ENCODE results near the gene TRIP11. TPM values are rescaled to one million over a fixed set of nuclear protein-coding genes. Genes with fewer than 3 reads are reported as not detected.
A peak's percentile ranks its signal among the peaks of the same experiment; 100 is the strongest.

The TRIP11 gene
- polyA plus RNA-seq, 1 donor from 2014 or later, result 8.8 TPM

DNA sequence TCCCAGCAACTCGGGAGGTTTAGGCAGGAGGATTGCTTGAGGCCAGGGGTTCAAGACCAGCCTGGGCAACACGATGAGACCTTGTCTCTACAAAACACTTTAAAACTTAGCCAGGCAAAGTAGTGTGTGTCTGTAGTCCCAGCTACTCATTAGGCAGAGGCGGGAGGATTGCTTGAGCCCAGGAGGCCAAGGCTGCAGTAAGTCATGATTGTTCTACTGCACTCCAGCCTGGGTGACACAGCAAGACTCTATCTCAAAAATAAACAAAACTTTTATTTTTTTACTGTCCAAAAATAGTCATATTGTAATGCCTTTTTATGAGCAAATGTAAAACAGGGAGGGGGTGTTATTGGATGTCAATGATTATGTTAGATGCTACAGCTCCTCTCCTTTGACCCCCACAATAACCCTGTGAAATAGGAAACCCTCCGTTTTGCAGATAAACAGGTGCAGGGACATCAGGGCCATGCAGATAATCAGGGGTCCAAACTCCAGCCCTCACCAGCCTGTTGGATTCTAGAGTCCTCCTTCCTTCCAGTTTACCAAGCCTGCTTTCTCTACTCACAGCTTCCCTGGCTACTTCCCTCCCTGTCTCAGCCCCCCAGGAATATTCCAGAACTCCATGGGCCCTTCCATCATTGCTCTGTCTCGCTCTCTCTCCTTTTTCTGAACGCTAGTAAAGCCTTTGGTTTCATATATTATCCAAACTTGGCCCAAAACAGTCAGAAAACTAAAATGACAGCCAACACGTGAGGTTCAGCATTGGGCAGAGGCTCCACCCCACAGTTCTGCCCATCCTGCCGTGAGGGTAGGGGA, 86.5 kb downstream of the TRIP11 start:
- Histone ChIP-seq H3K4me3 (ENCODE audit: low read length) (no peak overlapping the region), H2AFZ (ENCODE audit: low read depth, low read length) (no peak overlapping the region), H3K4me2 (ENCODE audit: low read length) (no peak overlapping the region), H3K27me3 (ENCODE audit: insufficient read depth, low read depth, low read length) (peaks cover under 1% of the 10 kb centered on the region), H3K36me3 (ENCODE audit: insufficient read depth, low read length) (no peaks in the 10 kb centered on the region), H3K9me3 (ENCODE audit: low read length) (no peaks in the 10 kb centered on the region), H3F3A (ENCODE audit: insufficient read depth, low read length, poor library complexity, severe bottlenecking) (no peaks in the 10 kb centered on the region), H3K9me2 (ENCODE audit: insufficient read depth, low read length) (no peaks in the 10 kb centered on the region), H3K27ac (ENCODE audit: low read length) (no peak overlapping the region), H3K79me2 (replicated peaks; ENCODE audit: insufficient read depth, low read length) (no peaks in the 10 kb centered on the region), H4K20me1 (ENCODE audit: insufficient read depth) (no peaks in the 10 kb centered on the region), H3K9ac (ENCODE audit: low read length) (no peak overlapping the region)
- no peak for TF ChIP-seq TAF1 (IDR thresholded peaks at IDR 0.05; ENCODE audit: low read depth)
- no peak for TF ChIP-seq EP300 (conservative IDR thresholded peaks at IDR 0.05; ENCODE audit: poor library complexity, severe bottlenecking)
- TF ChIP-seq, protein P1, sequence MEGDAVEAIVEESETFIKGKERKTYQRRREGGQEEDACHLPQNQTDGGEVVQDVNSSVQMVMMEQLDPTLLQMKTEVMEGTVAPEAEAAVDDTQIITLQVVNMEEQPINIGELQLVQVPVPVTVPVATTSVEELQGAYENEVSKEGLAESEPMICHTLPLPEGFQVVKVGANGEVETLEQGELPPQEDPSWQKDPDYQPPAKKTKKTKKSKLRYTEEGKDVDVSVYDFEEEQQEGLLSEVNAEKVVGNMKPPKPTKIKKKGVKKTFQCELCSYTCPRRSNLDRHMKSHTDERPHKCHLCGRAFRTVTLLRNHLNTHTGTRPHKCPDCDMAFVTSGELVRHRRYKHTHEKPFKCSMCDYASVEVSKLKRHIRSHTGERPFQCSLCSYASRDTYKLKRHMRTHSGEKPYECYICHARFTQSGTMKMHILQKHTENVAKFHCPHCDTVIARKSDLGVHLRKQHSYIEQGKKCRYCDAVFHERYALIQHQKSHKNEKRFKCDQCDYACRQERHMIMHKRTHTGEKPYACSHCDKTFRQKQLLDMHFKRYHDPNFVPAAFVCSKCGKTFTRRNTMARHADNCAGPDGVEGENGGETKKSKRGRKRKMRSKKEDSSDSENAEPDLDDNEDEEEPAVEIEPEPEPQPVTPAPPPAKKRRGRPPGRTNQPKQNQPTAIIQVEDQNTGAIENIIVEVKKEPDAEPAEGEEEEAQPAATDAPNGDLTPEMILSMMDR (IDR thresholded peaks at IDR 0.05; ENCODE audit: poor library complexity, severe bottlenecking), result no peak
- TF ChIP-seq EZH2 (IDR thresholded peaks at IDR 0.05; ENCODE audit: borderline replicate concordance, insufficient read depth, low read length, poor library complexity, severe bottlenecking), result no peak
- TF ChIP-seq RAD21 (conservative IDR thresholded peaks at IDR 0.05), result no peak
- TF ChIP-seq MXI1 (conservative IDR thresholded peaks at IDR 0.05; ENCODE audit: poor library complexity, severe bottlenecking), result no peak
- TF ChIP-seq, protein P2, sequence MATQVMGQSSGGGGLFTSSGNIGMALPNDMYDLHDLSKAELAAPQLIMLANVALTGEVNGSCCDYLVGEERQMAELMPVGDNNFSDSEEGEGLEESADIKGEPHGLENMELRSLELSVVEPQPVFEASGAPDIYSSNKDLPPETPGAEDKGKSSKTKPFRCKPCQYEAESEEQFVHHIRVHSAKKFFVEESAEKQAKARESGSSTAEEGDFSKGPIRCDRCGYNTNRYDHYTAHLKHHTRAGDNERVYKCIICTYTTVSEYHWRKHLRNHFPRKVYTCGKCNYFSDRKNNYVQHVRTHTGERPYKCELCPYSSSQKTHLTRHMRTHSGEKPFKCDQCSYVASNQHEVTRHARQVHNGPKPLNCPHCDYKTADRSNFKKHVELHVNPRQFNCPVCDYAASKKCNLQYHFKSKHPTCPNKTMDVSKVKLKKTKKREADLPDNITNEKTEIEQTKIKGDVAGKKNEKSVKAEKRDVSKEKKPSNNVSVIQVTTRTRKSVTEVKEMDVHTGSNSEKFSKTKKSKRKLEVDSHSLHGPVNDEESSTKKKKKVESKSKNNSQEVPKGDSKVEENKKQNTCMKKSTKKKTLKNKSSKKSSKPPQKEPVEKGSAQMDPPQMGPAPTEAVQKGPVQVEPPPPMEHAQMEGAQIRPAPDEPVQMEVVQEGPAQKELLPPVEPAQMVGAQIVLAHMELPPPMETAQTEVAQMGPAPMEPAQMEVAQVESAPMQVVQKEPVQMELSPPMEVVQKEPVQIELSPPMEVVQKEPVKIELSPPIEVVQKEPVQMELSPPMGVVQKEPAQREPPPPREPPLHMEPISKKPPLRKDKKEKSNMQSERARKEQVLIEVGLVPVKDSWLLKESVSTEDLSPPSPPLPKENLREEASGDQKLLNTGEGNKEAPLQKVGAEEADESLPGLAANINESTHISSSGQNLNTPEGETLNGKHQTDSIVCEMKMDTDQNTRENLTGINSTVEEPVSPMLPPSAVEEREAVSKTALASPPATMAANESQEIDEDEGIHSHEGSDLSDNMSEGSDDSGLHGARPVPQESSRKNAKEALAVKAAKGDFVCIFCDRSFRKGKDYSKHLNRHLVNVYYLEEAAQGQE (IDR thresholded peaks at IDR 0.05; ENCODE audit: borderline replicate concordance), result no peak
- no peak for TF ChIP-seq POLR2AphosphoS5 (IDR thresholded peaks at IDR 0.05)
- TF ChIP-seq SMC3 (conservative IDR thresholded peaks at IDR 0.05; ENCODE audit: poor library complexity), result no peak

DNA sequence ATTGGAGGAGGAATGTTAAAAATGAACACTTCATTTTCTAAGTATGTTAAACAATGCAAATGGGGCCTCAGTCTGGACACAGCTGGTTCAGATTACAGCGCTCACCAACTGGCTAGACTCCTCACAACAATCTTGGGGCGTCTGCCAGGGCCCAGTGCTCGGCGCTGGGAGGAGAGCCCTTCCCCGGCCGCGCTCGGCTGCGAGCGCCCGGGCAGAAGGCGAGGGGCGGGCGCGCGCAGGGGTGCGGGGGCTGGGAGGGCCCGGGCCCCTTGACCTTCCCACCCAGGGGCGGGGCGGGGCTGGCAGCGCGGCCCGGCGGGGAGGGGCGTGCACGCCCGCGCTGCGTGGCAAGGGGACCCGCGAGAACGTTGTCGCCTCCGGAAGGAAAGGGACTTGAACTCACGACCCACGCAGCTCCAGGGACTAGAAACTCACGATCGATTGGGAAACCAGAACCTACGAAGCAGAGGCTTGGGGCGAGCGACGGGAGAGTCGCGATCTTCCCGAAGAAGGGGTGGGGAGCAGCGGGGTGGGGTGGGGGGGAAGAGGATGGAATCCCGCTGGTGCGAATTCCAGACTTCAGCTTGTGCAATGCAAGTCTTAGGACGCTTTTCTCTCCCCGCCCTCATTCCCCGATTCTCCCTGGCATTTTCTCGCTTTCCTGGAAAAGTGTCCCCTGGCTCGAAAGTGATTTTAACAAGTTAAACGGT, 92.2 kb downstream of the TRIP11 start, which contains the start of gene FBLN5:
FBLN5 (minus strand) TSS at position 220 of the 710 bp plus-strand sequence. CDS start 465 bp downstream, outside the sequence.
- Histone ChIP-seq H3K27me3 (ENCODE audit: insufficient read depth, low read depth, low read length) (peaks cover 24% of the 10 kb centered on the region), H3K9ac (ENCODE audit: low read length) (no peak within 1 kb of the TSS), H3K36me3 (ENCODE audit: insufficient read depth, low read length) (no peaks in the 10 kb centered on the region), H3F3A (ENCODE audit: insufficient read depth, low read length, poor library complexity, severe bottlenecking) (no peaks in the 10 kb centered on the region), H3K9me2 (ENCODE audit: insufficient read depth, low read length) (no peaks in the 10 kb centered on the region), H3K9me3 (ENCODE audit: low read length) (no peaks in the 10 kb centered on the region), H3K27ac (ENCODE audit: low read length) (no peak within 1 kb of the TSS), H4K20me1 (ENCODE audit: insufficient read depth) (no peaks in the 10 kb centered on the region), H3K79me2 (replicated peaks; ENCODE audit: insufficient read depth, low read length) (no peaks in the 10 kb centered on the region), H3K4me2 (ENCODE audit: low read length) (no peak within 1 kb of the TSS), H2AFZ (ENCODE audit: low read depth, low read length) (peak within 1 kb of the TSS; percentile 8), H3K4me3 (ENCODE audit: low read length) (peak within 1 kb of the TSS; percentile 56)
- TF ChIP-seq POLR2AphosphoS5 (IDR thresholded peaks at IDR 0.05), result no peak
- no peak for TF ChIP-seq MXI1 (conservative IDR thresholded peaks at IDR 0.05; ENCODE audit: poor library complexity, severe bottlenecking)
- TF ChIP-seq EP300 (conservative IDR thresholded peaks at IDR 0.05; ENCODE audit: poor library complexity, severe bottlenecking), result no peak
- TF ChIP-seq RAD21 (conservative IDR thresholded peaks at IDR 0.05), result no peak
- no peak for TF ChIP-seq EZH2 (IDR thresholded peaks at IDR 0.05; ENCODE audit: borderline replicate concordance, insufficient read depth, low read length, poor library complexity, severe bottlenecking)
- no peak for TF ChIP-seq SMC3 (conservative IDR thresholded peaks at IDR 0.05; ENCODE audit: poor library complexity)
- TF ChIP-seq, protein P2 (IDR thresholded peaks at IDR 0.05; ENCODE audit: borderline replicate concordance), result no peak
- TF ChIP-seq, protein P1 (IDR thresholded peaks at IDR 0.05; ENCODE audit: poor library complexity, severe bottlenecking), result no peak
- TF ChIP-seq TAF1 (IDR thresholded peaks at IDR 0.05; ENCODE audit: low read depth), result no peak

Measured in neural cell (in vitro differentiated cells).